H1 (cell line): ENCODE data around the gene FBXW5. TPM values are rescaled to one million over a fixed set of nuclear protein-coding genes. Genes with fewer than 3 reads are reported as not detected.

ENCODE experiments used
- KDM1A ChIP-seq: fragments of 200-600, 300-600 bp; sonication (generic); IDR thresholded peaks from 2 replicates; pipeline ENCODE4 v1.7.1; 2016; ENCODE audit warnings: mild to moderate bottlenecking, low read length, borderline replicate concordance
- polyA plus RNA-seq, 7 experiments: library from polyadenylated mRNA; depleted of rRNA in 3 of 7; stranded (reverse) in 5 of 7; unstranded in 2 of 7; fragments of >200 nt in 5 of 7; fragments of 200-250 nt in 2 of 7; gene quantifications; 1 replicate in 5 of 7; 2 replicates in 1 of 7; 4 replicates in 1 of 7; pipeline versions ENCODE4 v1.2.1 to v1.2.3, GENCODE V29; 2011 to 2013; ENCODE audit warnings: missing spikeins in 2 of 7, mixed read lengths in 2 of 7
- total RNA-seq: library from RNA; stranded (reverse); fragmentation: NEBNext Ultra II Directional; extraction: Animal tissue kit (Norgen Biotek cat#: 25700); gene quantifications from 2 replicates; pipeline ENCODE4 v1.2.1, GENCODE V29; 2021

FBXW5 gene
- total and polyA plus RNA-seq, 2 of the 8 experiments (the other 6 are each of a cell fraction or from before 2014, with no cell fraction given): 49.0 to 71.0 TPM

DNA sequence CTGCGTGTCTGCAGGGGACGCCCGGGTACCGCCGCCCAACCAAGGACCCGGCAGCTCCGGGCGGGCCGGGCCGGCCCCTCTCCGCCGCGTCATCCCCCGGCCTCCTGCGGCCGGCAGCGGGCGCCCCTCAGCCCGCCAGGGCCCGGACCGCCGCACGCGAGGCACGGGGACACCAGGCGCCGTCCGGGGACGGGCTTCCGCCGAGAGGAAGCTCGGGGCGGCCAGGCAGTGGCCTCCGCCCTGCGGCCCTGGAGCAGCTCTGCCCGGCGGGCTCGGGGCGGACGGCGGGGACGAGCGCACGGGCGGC lies 373 bp downstream of the FBXW5 start (continued):
- no peak for TF ChIP-seq KDM1A
